Islet precursor cell (in vitro differentiated cells): Measurements from ENCODE around the gene GSTA2.
"Not testable (repeated sequence)": the region's sequence is repeated elsewhere in the genome, so short reads cannot be mapped to it uniquely, and the experiment has no call there.

Experiments
- DNase-seq: peaks from one replicate; pipeline ENCODE4 v3.0.0-alpha.2; 2018

GSTA2 gene

DNA sequence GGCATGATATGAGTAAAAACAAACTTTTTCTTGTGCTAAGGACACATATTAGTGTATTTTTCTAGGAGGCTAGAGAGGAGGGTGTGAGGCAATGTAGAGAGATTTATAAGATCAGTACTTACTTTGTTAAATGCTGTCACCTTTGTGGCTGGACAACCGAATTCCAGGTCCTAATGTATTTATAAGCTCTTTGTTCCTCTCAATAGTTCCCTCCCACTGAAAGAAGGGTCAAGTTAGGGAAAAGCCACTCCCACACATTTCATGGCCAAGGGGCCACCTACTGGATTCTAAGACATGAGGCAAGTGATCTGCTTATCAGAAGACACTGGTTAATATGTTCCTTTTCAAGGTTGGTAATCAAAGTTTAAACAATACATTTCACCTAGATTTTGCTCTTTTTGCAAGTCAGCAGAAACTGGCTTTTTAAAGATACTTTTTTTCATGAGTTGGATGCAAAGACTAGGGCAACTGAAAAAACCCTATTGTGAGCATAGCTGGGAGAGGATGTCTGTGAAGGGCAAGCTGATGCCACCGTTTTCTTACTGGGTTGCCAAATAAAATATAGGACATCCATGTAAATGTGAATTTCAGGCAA is at the start of gene GSTA2:
Gene GSTA2, minus strand, starts transcription at position 154 of the 595 bp plus-strand sequence. CDS start 5,528 bp downstream, outside the sequence.
- not testable (repeated sequence) for DNase-seq

DNA sequence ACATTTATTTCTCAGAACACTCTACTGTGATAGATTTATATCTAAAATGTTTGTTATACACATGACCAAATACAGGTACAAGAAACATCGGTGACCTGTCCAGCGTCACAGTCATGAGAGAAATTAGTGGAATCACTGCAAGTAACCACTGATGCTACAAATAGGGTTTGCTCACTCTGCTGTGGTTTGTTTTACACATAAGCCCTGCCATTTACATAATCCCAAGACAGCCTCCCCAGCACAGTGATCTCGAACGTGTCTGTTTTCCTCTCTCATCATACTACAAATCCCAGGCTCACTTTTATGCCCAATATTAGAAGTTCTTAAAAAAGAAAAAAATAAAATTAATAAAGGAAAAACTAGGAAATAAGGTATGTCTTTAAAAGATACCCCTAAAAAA is 46.5 kb upstream of the GSTA2 start:
- not testable (repeated sequence) for DNase-seq

DNA sequence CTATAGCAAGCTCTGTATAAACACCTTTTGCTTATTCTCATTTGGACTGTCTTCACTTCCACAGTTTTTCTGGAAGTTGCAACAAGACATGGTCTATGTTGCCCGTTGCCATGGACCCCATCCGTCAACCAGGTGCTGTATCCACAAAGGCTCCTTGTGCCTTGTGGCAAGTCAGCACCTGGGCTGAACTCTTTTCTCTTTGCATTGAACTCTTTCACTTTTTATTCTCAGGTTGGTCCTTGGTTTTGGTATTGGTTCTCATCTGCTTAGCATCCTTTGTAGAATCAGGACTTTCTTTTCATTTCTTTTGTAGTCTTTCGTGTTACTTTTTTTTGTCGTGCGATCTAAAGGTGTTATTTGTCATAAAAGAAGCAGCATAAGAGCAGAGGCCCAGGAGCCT is 45.4 kb upstream of the GSTA2 start:
- DNase-seq, result no peak

DNA sequence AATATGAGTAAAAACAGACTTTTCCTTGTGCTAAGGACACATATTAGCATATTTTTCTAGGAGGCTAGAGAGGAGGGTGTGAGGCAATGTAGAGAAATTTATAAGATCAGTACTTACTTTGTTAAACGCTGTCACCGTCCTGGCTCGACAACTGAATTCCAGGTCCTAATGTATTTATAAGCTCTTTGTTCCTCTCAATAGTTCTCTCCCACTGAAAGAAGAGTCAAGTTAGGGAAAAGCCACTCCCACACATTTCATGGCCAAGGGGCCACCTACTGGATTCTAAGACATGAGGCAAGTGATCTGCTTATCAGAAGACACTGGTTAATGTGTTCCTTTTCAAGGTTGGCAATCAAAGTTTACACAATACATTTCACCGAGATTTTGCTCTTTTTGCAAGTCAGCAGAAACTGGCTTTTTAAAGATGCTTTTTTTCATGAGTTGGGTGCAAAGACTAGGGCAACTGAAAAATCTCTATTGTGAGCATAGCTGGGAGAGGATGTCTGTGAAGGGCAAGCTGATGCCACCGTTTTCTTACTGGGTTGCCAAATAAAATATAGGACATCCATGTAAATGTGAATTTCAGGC is 40.5 kb upstream of the GSTA2 start, which contains the start of gene GSTA1:
Gene GSTA1, minus strand, starts transcription at position 149 of the 588 bp plus-strand sequence. CDS start 4,549 bp downstream, outside the sequence.
- DNase-seq, result peak; percentile 4

DNA sequence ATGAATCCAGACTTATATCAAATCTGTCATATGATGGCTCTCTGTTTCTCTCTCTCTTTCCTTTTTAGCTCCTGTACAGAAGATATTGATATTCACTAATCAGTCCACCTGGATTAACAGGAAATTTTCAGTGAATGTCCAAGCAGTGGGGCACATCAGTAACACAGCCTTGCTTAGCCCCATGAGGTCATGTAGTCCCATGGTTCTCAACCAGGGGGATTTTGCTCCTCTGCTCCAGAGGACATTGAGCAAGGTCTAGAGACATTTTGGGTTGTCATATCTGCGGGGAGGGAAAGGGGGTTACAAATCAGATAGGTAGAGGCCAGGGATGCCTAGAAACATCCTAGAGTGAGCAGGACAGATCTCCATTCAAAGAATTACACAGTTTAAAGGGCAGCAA is 39.5 kb upstream of the GSTA2 start:
- DNase-seq, result peak; percentile 17

DNA sequence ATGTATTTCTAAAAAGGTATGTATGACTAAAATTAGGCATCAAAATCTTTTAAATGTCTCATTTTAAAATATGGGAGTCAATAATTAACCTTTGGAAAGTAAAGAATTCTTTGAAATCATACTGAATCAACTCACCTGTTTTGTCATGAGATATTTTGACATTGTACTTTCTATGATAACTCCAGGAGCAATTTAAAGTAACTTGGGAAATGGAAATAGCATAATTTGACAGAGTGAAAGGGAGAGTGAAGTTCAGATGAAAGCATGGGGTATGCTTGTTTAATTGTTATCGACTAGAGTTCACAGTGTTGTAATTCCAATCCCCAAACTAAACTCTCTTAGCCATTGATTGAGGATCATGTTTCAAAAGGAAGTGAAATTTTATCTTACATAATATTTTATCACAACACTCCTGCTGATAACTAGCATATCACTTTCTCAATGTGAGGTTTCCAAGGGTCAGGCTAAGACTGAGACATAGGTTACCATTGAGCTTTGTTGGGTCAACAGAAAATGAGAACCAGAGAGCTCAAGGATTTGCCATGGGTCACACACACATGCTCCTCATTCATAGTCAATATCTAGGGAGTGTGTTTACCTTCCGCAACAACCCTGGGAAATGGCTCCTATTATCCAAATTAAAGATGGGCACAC is 38.0 kb upstream of the GSTA2 start:
- peak; percentile 3 for DNase-seq

DNA sequence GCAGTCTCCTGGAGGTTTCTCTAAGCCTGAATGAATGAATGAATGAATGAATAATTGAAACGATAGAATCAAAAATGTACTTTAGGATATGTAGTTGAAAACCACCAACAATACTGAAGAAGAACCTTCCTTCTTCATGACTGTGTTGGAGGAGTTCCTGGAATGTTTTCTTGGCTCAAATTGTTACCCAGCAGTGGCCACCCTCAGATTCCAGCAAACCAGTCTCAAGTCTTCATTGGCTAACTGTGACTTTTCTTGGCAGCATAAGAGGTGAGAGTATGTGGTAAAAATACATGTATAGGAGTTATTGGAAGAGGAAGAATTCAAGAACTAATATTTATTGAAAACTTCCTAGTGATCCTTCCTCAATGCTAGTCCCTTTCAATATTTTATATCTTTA is 36.0 kb upstream of the GSTA2 start:
- DNase-seq, result peak; percentile 16

DNA sequence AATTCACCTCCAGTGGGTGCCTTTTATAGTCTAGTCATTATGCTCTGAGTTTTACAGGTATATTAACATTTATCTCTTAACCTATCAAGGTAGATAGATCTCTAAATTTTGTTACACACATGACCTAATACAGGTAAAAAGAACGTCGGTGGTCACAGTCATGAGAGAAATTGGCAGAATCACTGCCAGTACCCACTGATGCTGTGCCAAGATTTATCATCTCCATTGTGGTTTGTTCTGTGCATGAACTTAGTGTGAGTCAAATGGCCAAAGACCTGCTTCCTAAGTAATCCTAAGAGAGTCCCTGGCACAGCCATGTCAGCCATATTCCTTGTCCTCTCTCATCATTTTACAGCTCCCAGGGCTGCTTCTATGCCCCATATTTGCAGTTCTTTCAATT is 31.1 kb upstream of the GSTA2 start:
- not testable (repeated sequence) for DNase-seq

DNA sequence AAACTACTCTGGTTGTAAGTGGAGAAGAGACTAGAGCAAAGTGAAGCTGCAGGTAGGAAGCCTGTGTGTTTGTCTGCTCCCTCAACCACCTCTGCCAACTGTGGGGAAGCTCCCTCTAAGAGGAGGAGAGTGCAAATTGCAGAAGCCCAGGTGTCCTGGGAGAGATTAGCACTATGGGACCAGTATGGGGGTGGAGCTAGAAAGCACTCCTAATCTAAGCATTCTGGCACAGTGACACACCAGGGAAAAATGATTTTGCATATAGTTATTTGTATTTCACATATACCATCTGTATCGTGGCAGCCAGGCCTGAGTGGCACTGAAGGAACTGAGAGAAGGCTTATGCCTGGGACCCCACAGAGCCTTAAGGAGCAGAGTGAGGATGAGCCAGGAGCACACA is 27.6 kb upstream of the GSTA2 start:
- DNase-seq, result no peak

DNA sequence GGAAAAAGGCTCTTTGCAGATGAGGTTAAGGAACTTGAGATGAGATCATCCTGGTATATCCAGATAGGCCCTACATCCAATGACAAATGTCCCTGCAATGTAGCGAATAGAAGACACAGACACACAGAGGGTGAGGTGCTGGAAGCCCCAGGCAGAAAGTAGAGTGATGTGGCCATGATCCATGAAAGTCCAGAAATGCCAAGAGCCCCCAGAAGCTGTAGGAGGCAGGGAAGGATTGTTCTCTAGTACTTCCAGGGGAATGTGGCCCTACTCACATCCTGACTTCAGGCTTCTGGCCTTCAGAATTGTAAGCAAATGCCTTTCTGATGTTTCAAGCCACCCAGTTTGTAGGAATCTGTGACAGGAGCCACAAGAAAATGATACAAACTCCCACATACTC is 26.4 kb upstream of the GSTA2 start:
- peak; percentile 61 for DNase-seq

DNA sequence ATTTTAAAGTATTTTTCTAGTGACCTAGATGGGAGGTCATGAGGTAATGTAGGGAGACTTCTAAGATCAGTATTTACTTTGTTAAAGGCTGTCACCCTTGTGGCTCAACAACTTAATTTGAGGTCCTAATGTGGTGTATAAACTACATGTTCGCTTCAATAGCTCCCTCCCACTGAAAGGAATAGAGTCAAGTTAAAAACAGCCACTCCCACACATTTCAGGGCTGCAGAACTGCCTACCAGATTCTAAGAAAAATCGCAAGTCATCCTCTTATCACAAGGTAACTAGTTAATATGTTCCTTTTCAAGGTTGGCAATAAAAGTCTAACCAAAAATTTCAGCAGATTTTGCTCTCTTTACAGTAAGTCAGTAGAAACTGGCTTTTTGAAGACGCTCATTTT is 25.2 kb upstream of the GSTA2 start:
- DNase-seq, result no peak

DNA sequence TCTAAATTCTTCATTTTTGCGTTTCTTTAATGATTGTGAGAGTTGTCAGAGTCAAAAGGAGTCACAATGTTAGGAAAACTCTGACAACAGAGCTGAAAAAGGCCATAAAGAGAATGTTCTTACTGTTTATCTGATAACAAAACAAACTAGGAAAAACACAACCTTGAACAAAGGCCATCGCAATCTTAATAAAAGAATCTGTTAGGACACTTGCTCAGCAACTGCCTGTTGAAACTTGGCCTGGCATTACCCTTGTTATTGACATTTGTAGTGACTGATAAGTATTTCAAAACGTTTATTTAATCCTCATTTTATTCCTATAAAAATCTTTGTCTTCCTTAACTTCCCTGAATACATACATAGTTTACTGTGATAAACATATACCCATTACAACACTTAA is 24.6 kb upstream of the GSTA2 start:
- no peak for DNase-seq

DNA sequence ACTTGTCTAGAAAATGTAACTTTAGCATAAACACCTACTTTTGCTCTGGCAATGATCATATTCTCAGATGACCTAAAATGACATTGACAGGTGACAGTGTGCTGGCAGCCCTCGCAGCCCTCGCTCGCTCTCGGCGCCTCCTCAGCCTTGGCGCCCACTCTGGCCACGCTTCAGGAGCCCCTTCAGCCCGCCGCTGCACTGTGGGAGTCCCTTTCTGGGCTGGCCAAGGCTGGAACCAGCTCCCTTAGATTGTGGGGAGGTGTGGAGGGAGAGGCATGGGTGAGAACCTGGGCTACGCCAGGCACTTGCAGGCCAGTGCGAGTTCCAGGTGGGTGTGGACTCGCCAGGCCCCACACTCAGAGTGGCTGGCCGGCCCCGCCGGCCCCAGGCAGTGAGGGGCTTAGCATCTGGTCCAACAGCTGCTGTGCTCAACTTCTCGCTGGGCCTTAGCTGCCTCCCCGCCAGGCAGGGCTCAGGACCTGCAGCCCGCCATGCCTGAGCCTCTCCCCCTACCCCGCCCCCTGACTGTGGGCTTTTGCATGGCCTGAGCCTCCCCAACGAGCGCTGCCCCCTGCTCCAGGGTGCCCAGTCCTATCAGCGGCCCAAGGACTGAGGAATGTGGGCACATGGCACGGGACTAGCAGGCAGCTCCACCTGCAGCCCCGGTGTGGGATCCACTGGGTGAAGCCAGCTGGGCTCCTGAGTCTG is 23.1 kb upstream of the GSTA2 start:
- DNase-seq, result no peak

DNA sequence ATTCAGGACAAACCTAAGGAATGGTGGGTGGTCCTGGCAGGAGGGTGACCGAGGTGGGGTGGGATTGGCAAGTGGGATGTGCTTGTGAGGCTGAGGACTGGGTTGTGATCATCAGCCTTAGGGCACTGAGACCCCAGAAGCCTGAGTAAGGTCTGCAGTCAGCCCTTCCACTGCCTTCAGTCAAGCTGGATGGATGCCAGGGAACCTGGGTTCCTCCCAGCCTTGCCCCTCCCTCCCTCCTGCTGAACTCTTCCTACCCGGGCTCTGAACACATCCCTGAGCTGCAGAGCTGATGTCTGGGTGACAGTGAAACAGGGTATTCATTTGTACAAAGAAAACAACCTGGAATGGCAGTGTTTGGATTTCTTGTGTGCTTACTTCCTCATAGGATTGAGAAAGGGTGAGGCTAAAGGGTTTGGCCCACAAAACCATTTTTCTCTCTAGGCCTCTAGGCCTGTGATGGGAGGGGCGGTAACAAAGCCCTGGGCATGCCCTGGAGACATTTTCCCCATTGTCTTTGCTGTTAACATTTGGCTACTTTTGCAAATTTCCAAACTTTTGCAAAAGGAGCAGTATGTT is 19.5 kb upstream of the GSTA2 start:
- DNase-seq, result not testable (repeated sequence)

DNA sequence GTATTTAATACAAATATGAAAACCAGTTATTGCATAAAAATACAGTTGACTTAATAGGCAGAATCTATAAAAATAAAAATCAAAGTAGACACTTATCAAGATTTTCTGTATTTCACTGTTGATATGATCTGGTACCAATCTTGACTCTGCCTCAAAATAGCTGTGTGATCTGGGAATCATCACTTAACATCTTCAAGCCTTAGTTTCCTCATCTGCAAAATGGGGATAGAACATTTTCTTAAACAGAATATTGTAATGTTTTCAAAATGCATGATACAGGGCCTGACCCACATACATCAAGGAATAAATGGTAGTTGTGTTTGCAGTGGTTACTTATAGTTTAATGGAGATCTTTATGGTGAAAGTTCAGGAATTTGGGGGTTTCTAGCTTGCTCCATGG is 18.9 kb upstream of the GSTA2 start:
- DNase-seq, result not testable (repeated sequence)

DNA sequence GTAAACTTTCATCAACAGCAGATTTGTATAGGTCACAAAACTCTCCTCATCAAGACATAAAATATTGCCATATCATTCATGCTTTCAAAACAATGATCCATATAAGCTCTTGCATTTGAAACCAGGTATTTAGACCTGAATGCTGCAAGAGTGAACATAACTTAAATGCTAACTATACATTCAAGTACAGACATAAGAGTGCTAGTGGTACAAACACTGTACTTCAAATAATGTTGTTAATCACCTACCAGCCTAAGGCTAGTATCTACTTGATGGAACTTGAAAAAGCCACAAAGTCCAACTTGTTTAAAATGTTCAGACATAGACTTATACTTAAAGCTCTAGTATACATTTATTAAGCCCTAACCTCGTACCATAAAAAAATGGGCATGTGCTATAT is 16.0 kb upstream of the GSTA2 start:
- no peak for DNase-seq

DNA sequence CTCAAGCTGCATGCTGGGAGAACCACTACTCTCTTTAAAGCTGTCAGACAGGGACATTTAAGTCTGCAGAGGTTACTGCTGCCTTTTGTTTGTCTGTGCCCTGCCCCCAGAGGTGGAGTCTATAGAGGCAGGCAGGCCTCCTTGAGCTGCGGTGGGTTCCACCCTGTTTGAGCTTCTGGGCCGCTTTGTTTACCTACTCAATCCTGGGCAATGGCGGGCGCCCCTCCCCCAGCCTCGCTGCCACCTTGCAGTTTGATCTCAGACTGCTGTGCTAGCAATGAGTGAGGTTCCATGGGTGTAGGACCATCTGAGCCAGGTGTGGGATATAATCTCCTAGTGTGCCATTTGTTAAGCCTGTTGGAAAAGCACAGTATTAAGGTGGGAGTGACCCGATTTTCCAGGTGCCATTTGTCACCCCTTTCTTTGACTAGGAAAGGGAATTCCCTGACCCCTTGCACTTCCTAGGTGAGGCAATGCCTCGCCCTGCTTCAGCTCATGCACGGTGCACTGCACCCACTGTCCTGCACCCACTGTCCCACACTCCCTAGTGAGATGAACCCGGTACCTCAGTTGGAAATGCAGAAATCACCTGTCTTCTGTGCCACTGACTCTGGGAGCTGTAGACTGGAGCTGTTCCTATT is 13.6 kb upstream of the GSTA2 start:
- DNase-seq, result not testable (repeated sequence)

DNA sequence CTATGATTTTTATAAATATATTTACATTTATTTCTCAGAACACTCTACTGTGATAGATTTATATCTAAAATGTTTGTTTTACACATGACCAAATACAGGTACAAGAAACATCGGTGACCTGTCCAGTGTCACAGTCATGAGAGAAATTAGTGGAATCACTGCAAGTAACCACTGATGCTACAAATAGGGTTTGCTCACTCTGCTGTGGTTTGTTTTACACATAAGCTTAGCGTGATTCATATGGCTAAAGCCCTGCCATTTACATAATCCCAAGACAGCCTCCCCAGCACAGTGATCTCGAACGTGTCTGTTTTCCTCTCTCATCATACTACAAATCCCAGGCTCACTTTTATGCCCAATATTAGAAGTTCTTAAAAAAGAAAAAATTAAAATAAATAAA is 6.1 kb upstream of the GSTA2 start:
- DNase-seq, result not testable (repeated sequence)

DNA sequence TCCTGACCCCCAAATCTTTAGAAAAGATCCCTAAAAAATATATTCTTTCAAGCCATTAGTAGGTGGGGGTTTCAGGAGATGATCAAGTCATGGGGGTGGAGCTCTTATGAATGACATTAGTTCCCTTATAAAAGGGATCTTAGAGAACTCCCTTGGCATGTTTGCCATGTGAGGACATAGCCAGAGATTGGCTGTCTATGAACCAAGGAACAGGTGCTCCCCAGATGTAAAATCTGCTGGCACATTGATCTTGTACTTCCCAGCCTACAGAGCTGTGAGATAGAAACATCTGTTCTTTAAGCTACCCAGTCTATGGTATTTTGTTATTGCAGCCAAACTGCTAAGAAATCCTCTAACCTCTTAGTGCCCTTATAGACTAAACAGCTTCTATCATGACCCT is 4.4 kb upstream of the GSTA2 start:
- not testable (repeated sequence) for DNase-seq

DNA sequence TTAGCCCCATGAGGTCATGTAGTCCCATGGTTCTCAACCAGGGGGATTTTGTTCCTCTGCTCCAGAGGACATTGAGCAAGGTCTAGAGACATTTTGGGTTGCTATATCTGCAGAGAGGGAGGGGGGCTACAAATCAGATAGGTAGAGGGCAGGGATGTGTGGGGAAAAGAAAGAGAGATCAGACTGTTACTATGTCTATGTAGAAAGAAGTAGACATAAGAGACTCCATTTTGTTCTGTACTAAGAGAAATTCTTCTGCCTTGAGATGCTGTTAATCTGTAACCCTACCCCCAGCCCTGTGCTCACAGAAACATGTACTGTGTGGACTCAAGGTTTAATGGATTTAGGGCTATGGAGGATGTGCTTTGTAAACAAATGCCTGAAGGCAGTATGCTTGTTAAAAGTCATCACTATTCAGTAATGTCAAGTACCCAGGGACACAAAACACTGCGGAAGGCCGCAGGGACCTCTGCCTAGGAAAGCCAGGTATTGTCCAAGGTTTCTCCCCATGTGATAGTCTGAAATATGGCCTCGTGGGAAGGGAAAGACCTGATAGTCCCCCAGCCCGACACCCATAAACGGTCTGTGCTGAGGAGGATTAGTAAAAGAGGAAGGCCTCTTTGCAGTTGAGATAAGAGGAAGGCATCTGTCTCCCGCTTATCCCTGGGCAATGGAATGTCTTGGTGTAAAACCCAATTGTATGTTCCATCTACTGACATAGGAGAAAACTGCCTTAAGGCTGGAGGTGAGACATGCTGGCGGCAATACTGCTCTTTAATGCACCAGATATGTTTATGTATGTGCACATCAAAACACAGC is 1.4 kb downstream of the GSTA2 start:
- DNase-seq, result not testable (repeated sequence)

DNA sequence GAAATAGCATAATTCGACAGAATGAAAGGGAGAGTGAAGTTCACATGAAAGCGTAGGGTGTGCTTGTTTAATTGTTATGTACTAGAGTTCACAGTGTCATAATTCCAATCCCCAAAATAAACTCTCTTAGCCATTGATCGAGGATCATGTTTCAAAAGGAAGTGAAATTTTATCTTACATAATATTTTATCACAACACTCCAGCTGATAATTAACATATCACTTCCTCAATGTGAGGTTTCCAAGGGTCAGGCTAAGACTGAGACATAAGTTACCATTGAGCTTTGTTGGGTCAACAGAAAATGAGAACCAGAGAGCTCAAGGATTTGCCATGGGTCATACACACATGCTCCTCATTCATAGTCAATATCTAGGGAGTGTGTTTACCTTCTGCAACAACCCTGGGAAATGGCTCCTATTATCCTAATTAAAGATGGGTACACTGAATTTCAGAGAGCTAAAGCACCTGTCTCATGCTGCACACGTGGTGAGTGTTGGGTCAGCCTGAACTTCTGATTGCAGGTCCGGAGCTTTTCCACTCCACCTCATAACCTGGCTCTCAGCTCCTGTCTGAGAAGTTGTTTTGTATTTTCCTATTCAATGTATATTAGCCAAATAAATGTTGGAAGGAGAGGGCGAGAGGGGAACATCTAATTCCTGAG is 3.0 kb downstream of the GSTA2 start:
- no peak for DNase-seq
